Heart left ventricle (tissue), 13 donors: ENCODE data around the gene MVK.

ENCODE experiments used
- POLR2A ChIP-seq, 2 donors: fragments of 450-650 bp; IDR thresholded peaks; one replicate each; pipeline ENCODE4 v1.6.1; 2017; ENCODE audit warnings: antibody characterized with exemption in 2 of 2, mild to moderate bottlenecking in 2 of 2, moderate library complexity in 2 of 2
- TF ChIP-seq, protein P1 (sequence below), 12 donors: fragments of 200-600 bp; sonication (generic) in 4 of 12; IDR thresholded peaks; one replicate each; pipeline versions ENCODE4 v1.5.0 to v1.8.0; 2018 to 2022; ENCODE audit warnings: antibody characterized with exemption in 12 of 12, mild to moderate bottlenecking in 5 of 12
- donor health status: ischemic (EF 13 %, LVEDD 7.1; RV severe dilation, severe dysfunction).
- donor health status: DM: no; HTN: yes; CAD: no.
- donor health status: DM: no; HTN: no; CAD: no.
- donor health status: ischemic (EF 25% LVEDD 6.9; RV normal size, moderate dysfunction).
- donor health status: ischemic (EF 25% LVEDD 5.7; RV mildly dilated, moderate dysfunction).
- donor health status: ischemic (EF 35%, LVEDD 5.7; RV mildly dilated, moderate dysfunction).
- donor health status: nonischemic (EF 11% LVEDD 7.7; RV severe dilation, severe dysfunction).
- donor health status: DM: yes; HTN: yes; CAD: no.
- donor health status: PGD.
- donor health status: ischemic (EF 29% LVEDD 5.4; RV normal size, mild dysfunction).
- donor health status: nonischemic (EF 23%, LVEDD 6.1; RV moderate dilation, normal function).

- TF ChIP-seq POLR2A (IDR thresholded peaks at IDR 0.05) = no peak
- TF ChIP-seq, protein P1, sequence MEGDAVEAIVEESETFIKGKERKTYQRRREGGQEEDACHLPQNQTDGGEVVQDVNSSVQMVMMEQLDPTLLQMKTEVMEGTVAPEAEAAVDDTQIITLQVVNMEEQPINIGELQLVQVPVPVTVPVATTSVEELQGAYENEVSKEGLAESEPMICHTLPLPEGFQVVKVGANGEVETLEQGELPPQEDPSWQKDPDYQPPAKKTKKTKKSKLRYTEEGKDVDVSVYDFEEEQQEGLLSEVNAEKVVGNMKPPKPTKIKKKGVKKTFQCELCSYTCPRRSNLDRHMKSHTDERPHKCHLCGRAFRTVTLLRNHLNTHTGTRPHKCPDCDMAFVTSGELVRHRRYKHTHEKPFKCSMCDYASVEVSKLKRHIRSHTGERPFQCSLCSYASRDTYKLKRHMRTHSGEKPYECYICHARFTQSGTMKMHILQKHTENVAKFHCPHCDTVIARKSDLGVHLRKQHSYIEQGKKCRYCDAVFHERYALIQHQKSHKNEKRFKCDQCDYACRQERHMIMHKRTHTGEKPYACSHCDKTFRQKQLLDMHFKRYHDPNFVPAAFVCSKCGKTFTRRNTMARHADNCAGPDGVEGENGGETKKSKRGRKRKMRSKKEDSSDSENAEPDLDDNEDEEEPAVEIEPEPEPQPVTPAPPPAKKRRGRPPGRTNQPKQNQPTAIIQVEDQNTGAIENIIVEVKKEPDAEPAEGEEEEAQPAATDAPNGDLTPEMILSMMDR (IDR thresholded peaks at IDR 0.05) = no peak
Observed at GRCh38 chr12:109607618-109608017, 34.0 kb downstream of the MVK start.
